Measurements from ENCODE around the gene AFTPH. TPM values are rescaled to one million over a fixed set of nuclear protein-coding genes. Genes with fewer than 3 reads are reported as not detected.
A peak's percentile ranks its signal among the peaks of the same experiment; 100 is the strongest.

AFTPH gene
- polyA plus RNA-seq, 1 of the 3 experiments (the other 2 are of a cell fraction) = 7.4 TPM

DNA sequence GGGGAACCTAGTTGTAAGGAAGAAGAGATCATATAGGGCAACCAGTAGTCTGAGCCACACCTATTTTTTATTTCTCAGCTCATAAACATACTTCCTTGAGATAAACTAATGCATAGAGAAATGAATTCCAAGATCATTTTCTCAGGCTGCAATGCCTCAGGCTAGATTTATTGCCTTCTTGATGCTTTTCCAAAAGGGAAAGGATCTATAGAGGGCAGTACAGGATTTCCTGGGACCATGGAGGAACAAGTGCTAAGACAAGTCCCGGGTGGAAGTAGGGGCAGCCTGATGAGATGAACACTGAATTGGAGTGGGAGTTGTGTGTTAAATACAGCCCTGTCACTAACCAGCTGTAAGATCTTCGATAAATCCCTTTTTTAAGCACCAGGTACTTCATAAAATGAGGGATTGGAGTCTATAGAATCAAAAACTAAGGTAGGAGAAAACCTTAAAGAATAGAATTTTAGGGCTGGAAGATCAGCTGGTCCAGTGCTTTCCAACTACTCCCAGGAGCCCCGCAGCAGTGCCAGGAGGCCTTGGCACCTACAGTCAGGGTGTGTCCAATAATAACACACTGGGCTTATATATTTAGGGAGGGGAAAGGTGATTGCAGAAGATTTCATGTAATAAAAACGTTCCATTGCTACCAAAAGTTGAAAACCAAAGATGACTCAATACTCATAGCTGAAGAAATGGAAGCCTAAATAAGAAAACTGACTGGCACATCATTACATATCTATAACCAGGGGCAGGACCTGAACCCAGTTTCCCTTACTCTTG, 71.5 kb downstream of the AFTPH start (continued):
- TF ChIP-seq POLR2AphosphoS5 (IDR thresholded peaks at IDR 0.05; ENCODE audit: low read depth, low read length) (no peak), NFIC (IDR thresholded peaks at IDR 0.05; ENCODE audit: borderline replicate concordance) (no peak)
- TF ChIP-seq, protein P1, sequence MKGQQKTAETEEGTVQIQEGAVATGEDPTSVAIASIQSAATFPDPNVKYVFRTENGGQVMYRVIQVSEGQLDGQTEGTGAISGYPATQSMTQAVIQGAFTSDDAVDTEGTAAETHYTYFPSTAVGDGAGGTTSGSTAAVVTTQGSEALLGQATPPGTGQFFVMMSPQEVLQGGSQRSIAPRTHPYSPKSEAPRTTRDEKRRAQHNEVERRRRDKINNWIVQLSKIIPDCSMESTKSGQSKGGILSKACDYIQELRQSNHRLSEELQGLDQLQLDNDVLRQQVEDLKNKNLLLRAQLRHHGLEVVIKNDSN (IDR thresholded peaks at IDR 0.05; ENCODE audit: borderline replicate concordance, low read depth) = no peak
- TF ChIP-seq, protein P2, sequence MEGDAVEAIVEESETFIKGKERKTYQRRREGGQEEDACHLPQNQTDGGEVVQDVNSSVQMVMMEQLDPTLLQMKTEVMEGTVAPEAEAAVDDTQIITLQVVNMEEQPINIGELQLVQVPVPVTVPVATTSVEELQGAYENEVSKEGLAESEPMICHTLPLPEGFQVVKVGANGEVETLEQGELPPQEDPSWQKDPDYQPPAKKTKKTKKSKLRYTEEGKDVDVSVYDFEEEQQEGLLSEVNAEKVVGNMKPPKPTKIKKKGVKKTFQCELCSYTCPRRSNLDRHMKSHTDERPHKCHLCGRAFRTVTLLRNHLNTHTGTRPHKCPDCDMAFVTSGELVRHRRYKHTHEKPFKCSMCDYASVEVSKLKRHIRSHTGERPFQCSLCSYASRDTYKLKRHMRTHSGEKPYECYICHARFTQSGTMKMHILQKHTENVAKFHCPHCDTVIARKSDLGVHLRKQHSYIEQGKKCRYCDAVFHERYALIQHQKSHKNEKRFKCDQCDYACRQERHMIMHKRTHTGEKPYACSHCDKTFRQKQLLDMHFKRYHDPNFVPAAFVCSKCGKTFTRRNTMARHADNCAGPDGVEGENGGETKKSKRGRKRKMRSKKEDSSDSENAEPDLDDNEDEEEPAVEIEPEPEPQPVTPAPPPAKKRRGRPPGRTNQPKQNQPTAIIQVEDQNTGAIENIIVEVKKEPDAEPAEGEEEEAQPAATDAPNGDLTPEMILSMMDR (IDR thresholded peaks at IDR 0.05) = peak; percentile 27

DNA sequence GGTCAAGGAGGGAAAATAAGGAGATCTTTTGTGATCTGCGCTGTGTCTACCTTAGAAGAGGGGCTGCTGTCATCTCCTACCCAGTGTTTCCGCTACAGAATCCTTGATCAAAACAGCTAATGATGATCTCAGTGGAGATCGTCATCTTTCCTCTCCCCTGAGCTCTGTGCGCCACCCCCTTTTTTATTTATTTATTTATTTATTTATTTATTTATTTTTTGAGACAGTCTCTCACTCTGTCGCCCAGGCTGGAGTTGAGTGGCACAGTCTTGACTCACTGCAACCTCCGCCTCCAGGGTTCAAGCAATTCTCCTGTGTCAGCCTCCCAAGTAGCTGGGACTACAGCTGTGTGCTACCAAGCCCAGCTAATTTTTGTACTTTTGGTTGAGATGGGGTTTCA, 74.1 kb downstream of the AFTPH start:
- Histone ChIP-seq H3K79me2 (ENCODE audit: insufficient read depth) (no peaks in the 10 kb centered on the region), H3K4me3 (ENCODE audit: low read depth in 2 of 2, low read length in 1 of 2) (no peak overlapping the region), H3K4me2 (no peak overlapping the region), H4K20me1 (ENCODE audit: insufficient read depth) (no peaks in the 10 kb centered on the region), H3K9ac (no peak overlapping the region), H3K36me3 (replicated peaks in 1 of 2; ENCODE audit: control insufficient read depth in 1 of 2, insufficient read depth in 2 of 2, low read length in 1 of 2) (peaks cover 0 to 5% of the 10 kb centered on the region in 2 experiments), H3K27me3 (ENCODE audit: insufficient read depth) (no peaks in the 10 kb centered on the region), H3F3A (replicated peaks; ENCODE audit: insufficient read depth) (peaks cover 25% of the 10 kb centered on the region), H2AFZ (ENCODE audit: low read depth) (no peak overlapping the region), H3K9me2 (no peaks in the 10 kb centered on the region), H3K27ac (ENCODE audit: low read depth in 2 of 2, low read length in 1 of 2) (no peak overlapping the region), H3K4me1 (ENCODE audit: control insufficient read depth in 1 of 2, insufficient read depth in 2 of 2, low read depth in 1 of 2, low read length in 1 of 2) (peaks cover 11 to 13% of the 10 kb centered on the region in 2 experiments; a peak in 1 of 4 replicates), H3K9me3 (no peaks in the 10 kb centered on the region)
- no peak for DNase-seq
- WGBS (ENCODE audit: low lambda C conversion rate) = 93% methylated on average over 6 of the region's 6 CpGs
- ChIA-PET CTCF (interaction anchor here (0.9 to 2.9 kb wide), 7 partner anchors 9 to 275 kb away, joined by 3 to 9 read pairs (median 3); no protein-coding TSS in a partner anchor), POLR2A (no interaction called here)
- TF ChIP-seq FOXJ3 (CRISPR knock-in tag; IDR thresholded peaks at IDR 0.05) = no peak
- TF ChIP-seq, protein P3, sequence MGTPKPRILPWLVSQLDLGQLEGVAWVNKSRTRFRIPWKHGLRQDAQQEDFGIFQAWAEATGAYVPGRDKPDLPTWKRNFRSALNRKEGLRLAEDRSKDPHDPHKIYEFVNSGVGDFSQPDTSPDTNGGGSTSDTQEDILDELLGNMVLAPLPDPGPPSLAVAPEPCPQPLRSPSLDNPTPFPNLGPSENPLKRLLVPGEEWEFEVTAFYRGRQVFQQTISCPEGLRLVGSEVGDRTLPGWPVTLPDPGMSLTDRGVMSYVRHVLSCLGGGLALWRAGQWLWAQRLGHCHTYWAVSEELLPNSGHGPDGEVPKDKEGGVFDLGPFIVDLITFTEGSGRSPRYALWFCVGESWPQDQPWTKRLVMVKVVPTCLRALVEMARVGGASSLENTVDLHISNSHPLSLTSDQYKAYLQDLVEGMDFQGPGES (IDR thresholded peaks at IDR 0.05; ENCODE audit: low read depth, low read length) = no peak
- TF ChIP-seq TAF1 (IDR thresholded peaks at IDR 0.05; ENCODE audit: borderline replicate concordance, low read depth, low read length) = no peak
- no peak for TF ChIP-seq TEAD4 (IDR thresholded peaks at IDR 0.05; ENCODE audit: borderline replicate concordance, insufficient read depth)
- no peak for TF ChIP-seq YY1 (IDR thresholded peaks at IDR 0.05; ENCODE audit: low read depth)
- no peak for TF ChIP-seq FOXM1 (IDR thresholded peaks at IDR 0.05; ENCODE audit: low read depth)
- TF ChIP-seq RXRA (IDR thresholded peaks at IDR 0.05; ENCODE audit: borderline replicate concordance, low read depth) = no peak
- no peak for TF ChIP-seq GATA2 (CRISPR knock-in tag; IDR thresholded peaks at IDR 0.05)
- TF ChIP-seq, protein P4, sequence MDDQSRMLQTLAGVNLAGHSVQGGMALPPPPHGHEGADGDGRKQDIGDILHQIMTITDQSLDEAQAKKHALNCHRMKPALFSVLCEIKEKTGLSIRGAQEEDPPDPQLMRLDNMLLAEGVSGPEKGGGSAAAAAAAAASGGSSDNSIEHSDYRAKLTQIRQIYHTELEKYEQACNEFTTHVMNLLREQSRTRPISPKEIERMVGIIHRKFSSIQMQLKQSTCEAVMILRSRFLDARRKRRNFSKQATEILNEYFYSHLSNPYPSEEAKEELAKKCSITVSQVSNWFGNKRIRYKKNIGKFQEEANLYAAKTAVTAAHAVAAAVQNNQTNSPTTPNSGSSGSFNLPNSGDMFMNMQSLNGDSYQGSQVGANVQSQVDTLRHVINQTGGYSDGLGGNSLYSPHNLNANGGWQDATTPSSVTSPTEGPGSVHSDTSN (IDR thresholded peaks at IDR 0.05) = no peak
- TF ChIP-seq JUND (IDR thresholded peaks at IDR 0.05) = no peak
- no peak for TF ChIP-seq TCF12 (IDR thresholded peaks at IDR 0.05)
- TF ChIP-seq, protein P1 (IDR thresholded peaks at IDR 0.05; ENCODE audit: borderline replicate concordance, low read depth) = no peak
- no peak for TF ChIP-seq GABPA (IDR thresholded peaks at IDR 0.05; ENCODE audit: low read depth)
- TF ChIP-seq NFIC (IDR thresholded peaks at IDR 0.05; ENCODE audit: borderline replicate concordance) = no peak
- TF ChIP-seq RCOR1 (IDR thresholded peaks at IDR 0.05; ENCODE audit: low read length) = no peak
- TF ChIP-seq, protein P5, sequence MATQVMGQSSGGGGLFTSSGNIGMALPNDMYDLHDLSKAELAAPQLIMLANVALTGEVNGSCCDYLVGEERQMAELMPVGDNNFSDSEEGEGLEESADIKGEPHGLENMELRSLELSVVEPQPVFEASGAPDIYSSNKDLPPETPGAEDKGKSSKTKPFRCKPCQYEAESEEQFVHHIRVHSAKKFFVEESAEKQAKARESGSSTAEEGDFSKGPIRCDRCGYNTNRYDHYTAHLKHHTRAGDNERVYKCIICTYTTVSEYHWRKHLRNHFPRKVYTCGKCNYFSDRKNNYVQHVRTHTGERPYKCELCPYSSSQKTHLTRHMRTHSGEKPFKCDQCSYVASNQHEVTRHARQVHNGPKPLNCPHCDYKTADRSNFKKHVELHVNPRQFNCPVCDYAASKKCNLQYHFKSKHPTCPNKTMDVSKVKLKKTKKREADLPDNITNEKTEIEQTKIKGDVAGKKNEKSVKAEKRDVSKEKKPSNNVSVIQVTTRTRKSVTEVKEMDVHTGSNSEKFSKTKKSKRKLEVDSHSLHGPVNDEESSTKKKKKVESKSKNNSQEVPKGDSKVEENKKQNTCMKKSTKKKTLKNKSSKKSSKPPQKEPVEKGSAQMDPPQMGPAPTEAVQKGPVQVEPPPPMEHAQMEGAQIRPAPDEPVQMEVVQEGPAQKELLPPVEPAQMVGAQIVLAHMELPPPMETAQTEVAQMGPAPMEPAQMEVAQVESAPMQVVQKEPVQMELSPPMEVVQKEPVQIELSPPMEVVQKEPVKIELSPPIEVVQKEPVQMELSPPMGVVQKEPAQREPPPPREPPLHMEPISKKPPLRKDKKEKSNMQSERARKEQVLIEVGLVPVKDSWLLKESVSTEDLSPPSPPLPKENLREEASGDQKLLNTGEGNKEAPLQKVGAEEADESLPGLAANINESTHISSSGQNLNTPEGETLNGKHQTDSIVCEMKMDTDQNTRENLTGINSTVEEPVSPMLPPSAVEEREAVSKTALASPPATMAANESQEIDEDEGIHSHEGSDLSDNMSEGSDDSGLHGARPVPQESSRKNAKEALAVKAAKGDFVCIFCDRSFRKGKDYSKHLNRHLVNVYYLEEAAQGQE (IDR thresholded peaks at IDR 0.05; ENCODE audit: low read depth, low read length) = no peak
- TF ChIP-seq, protein P2 (IDR thresholded peaks at IDR 0.05) = no peak
